GM12875 (cell line): ENCODE results near the gene PHLDB2.
A peak's percentile ranks its signal among the peaks of the same experiment; 100 is the strongest.

Source experiments
- H3K4me3 ChIP-seq: one replicate; pipeline ENCODE4 v1.5.1; 2011; ENCODE audit warnings: low read depth, low read length, control low read depth
- TF ChIP-seq, protein P1 (sequence below): IDR thresholded peaks from 2 replicates; pipeline ENCODE4 v1.5.1; 2011; ENCODE audit warnings: low read depth, mild to moderate bottlenecking, control low read depth, inconsistent platforms, low read length, moderate library complexity, borderline replicate concordance; ENCODE audit not compliant: insufficient read depth

The PHLDB2 gene

DNA sequence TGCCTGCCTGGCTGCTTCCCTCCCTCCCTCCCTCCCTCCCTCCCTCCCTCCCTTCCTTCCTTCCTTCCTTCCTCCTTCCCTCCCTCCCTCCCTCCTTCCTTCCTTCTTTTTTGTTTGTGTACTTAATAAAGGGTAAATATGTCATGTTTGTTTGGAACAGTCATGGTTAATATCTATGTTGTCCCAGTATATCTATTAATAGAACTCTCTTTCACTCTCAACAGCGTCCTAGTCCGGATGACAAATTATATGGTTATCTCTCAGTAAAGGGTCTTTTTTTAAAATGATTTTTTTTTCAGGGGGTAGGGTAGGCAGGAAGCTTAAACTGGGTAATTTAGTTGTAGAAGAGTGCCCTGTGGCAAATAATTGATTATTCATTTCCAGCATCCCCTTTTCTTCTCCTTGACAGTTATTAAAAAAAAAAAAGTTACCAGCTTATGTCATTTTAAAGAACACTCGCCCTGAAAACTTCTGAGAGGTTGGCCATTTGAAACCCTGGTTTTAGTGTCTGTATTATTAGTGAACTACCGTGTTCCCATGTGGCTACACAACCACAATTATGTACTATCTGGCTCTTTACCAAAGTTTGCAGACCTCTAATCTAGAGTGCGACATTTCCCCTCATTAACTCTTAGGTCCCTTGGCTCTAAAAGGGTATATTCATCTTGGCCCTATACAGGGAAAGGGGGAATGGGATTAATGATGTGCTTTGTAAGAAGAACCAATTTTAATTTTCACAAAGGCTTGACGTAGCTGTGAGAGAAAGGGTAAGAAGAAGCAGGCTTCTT, 153.3 kb downstream of the PHLDB2 start:
- H3K4me3 ChIP-seq: no peak overlapping the region
- TF ChIP-seq, protein P1, sequence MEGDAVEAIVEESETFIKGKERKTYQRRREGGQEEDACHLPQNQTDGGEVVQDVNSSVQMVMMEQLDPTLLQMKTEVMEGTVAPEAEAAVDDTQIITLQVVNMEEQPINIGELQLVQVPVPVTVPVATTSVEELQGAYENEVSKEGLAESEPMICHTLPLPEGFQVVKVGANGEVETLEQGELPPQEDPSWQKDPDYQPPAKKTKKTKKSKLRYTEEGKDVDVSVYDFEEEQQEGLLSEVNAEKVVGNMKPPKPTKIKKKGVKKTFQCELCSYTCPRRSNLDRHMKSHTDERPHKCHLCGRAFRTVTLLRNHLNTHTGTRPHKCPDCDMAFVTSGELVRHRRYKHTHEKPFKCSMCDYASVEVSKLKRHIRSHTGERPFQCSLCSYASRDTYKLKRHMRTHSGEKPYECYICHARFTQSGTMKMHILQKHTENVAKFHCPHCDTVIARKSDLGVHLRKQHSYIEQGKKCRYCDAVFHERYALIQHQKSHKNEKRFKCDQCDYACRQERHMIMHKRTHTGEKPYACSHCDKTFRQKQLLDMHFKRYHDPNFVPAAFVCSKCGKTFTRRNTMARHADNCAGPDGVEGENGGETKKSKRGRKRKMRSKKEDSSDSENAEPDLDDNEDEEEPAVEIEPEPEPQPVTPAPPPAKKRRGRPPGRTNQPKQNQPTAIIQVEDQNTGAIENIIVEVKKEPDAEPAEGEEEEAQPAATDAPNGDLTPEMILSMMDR: no peak

GRCh38 chr3:112013058-112013783, 154.2 kb downstream of the PHLDB2 start:
- TF ChIP-seq, protein P1: peak; percentile 59; the same call in 1 of the 2 replicates
- H3K4me3 ChIP-seq: no peak overlapping the region

GRCh38 chr3:112013784-112014143, 154.7 kb downstream of the PHLDB2 start:
- TF ChIP-seq, protein P1: no peak
- H3K4me3 ChIP-seq: no peak overlapping the region

DNA sequence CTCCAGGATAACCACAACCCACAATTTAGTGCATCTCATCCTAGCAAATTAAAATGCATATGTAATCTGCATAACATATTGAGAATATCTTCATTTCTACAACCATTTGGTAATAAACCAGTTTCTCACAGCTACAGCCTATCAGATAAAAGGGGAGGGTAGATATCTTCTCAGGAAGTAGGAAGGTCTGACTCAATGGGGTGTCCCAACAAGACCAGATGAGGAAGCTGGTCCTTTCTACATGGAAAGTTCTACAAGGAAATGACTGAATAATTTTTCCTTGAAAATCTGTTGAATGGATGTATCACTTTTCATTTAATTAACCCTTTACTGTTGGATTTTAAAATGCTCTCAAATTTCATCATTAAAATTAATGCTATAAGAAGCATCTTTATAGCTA, 158.0 kb downstream of the PHLDB2 start:
- TF ChIP-seq, protein P1: no peak
- no peak overlapping the region for H3K4me3 ChIP-seq

DNA sequence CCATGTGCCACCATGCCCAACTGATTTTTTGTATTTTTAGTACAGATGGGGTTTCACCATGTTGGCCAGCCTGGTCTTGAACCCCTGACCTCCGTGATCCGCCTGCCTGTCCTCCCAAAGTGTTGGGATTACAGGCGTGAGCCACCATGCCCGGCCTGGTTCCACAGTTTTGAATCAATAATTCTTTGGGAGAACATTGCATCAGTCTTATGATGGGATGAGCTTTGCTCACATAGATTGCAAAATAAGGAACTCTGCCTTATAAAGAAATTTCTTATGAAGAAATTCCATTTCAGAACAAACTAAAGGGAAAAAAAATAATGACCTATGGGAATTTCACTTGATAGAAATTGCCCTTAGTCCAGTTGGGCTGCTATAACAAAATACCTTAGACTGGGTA, 159.6 kb downstream of the PHLDB2 start:
- TF ChIP-seq, protein P1: no peak

DNA sequence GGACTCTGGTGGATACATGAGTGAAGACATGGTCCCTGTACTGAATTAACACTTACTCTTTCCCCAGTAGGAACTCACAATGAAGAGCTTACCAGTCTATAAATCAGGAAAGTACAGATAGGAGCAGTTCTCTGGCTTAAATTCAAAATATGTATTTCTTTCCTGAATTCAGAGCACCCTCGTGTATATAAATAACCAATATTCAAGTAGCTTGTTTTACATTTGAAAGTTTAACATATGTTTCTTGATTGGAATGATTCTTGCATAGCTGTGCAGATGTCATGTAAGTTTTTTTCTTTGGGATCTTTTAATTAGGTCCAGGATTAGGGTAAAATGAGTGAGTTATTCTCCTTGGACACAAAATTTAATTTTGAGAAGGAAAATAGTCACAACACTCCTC, 160.7 kb downstream of the PHLDB2 start:
- H3K4me3 ChIP-seq: no peak overlapping the region
- TF ChIP-seq, protein P1: no peak

More for the DNA sequence above, 159.6 kb downstream of the PHLDB2 start:
- no peak overlapping the region for H3K4me3 ChIP-seq
